Ramos (cell line): Measurements from ENCODE around the gene NMNAT2.

Source experiments
- in situ Hi-C: fragments of 300-500 bp; cut with MboI; formaldehyde crosslinking; loops from one replicate; pipeline ENCODE4 v1.14.3; 2022; ENCODE audit warnings: low sequenced_read_pairs; ENCODE audit not compliant: unreplicated experiment

Gene NMNAT2

GRCh38 chr1:183199304-183199703, 218.9 kb downstream of the NMNAT2 start:
- in situ Hi-C loops: no loop called here

GRCh38 chr1:183198463-183198862, 219.7 kb downstream of the NMNAT2 start:
- in situ Hi-C loops: no loop called here
